IPS-11a (cell line): ENCODE results near the gene PRKAG2.
"Not testable (repeated sequence)": the region's sequence is repeated elsewhere in the genome, so short reads cannot be mapped to it uniquely, and the experiment has no call there.

Experiments used
- H3K4me3 ChIP-seq: one replicate; pipeline ENCODE4 v1.5.1; 2013; ENCODE audit warnings: low read depth, low read length, control low read depth

The PRKAG2 gene

GRCh38 chr7:151876899-151877777 is at the start of gene PRKAG2:
Gene PRKAG2, minus strand, starts transcription at chr7:151877115. Its CDS starts 495 bp downstream, at chr7:151876620.
- H3K4me3 ChIP-seq = peak within 1 kb of the TSS; percentile 51

- no peak overlapping the region for H3K4me3 ChIP-seq
These were observed 49.4 kb upstream of the PRKAG2 start for GRCh38 chr7:151926336-151926712.

GRCh38 chr7:151925446-151926335 is 48.8 kb upstream of the PRKAG2 start:
- H3K4me3 ChIP-seq = no peak overlapping the region

- H3K4me3 ChIP-seq = no peak overlapping the region
These were observed 47.6 kb upstream of the PRKAG2 start for GRCh38 chr7:151924508-151924907.

- no peak overlapping the region for H3K4me3 ChIP-seq
These were observed 47.1 kb upstream of the PRKAG2 start for GRCh38 chr7:151924001-151924400.

- H3K4me3 ChIP-seq = no peak overlapping the region
These were observed 46.4 kb upstream of the PRKAG2 start for GRCh38 chr7:151923097-151923876.

- H3K4me3 ChIP-seq = no peak overlapping the region
These were observed 44.5 kb upstream of the PRKAG2 start for GRCh38 chr7:151921451-151921850.

GRCh38 chr7:151920488-151920887 is 43.6 kb upstream of the PRKAG2 start:
- no peak overlapping the region for H3K4me3 ChIP-seq

GRCh38 chr7:151919595-151919994 is 42.7 kb upstream of the PRKAG2 start:
- no peak overlapping the region for H3K4me3 ChIP-seq

- no peak overlapping the region for H3K4me3 ChIP-seq
These were observed 41.6 kb upstream of the PRKAG2 start for GRCh38 chr7:151918510-151918843.

GRCh38 chr7:151917791-151918509 is 41.0 kb upstream of the PRKAG2 start:
- H3K4me3 ChIP-seq = no peak overlapping the region

GRCh38 chr7:151914051-151914450 is 37.1 kb upstream of the PRKAG2 start:
- H3K4me3 ChIP-seq = no peak overlapping the region

- not testable (repeated sequence) for H3K4me3 ChIP-seq
These were observed 33.7 kb upstream of the PRKAG2 start for GRCh38 chr7:151910655-151911054.

GRCh38 chr7:151907115-151907514 is 30.2 kb upstream of the PRKAG2 start:
- not testable (repeated sequence) for H3K4me3 ChIP-seq

GRCh38 chr7:151905766-151906165 is 28.9 kb upstream of the PRKAG2 start:
- no peak overlapping the region for H3K4me3 ChIP-seq

GRCh38 chr7:151905353-151905752 is 28.4 kb upstream of the PRKAG2 start:
- H3K4me3 ChIP-seq = no peak overlapping the region

GRCh38 chr7:151904270-151904669 is 27.4 kb upstream of the PRKAG2 start:
- H3K4me3 ChIP-seq = no peak overlapping the region

GRCh38 chr7:151903249-151904032 is 26.5 kb upstream of the PRKAG2 start:
- H3K4me3 ChIP-seq = no peak overlapping the region

- no peak overlapping the region for H3K4me3 ChIP-seq
These were observed 25.4 kb upstream of the PRKAG2 start for GRCh38 chr7:151902311-151902710.

GRCh38 chr7:151901828-151902227 is 24.9 kb upstream of the PRKAG2 start:
- H3K4me3 ChIP-seq = no peak overlapping the region
